ENCODE measurements around the gene SMIM44. TPM values are rescaled to one million over a fixed set of nuclear protein-coding genes. Genes with fewer than 3 reads are reported as not detected.
A peak's percentile ranks its signal among the peaks of the same experiment; 100 is the strongest.
"Not testable (repeated sequence)": the region's sequence is repeated elsewhere in the genome, so short reads cannot be mapped to it uniquely, and the experiment has no call there.

SMIM44 gene
- total and polyA plus RNA-seq, 2 donors from 2014 or later: not detected

DNA sequence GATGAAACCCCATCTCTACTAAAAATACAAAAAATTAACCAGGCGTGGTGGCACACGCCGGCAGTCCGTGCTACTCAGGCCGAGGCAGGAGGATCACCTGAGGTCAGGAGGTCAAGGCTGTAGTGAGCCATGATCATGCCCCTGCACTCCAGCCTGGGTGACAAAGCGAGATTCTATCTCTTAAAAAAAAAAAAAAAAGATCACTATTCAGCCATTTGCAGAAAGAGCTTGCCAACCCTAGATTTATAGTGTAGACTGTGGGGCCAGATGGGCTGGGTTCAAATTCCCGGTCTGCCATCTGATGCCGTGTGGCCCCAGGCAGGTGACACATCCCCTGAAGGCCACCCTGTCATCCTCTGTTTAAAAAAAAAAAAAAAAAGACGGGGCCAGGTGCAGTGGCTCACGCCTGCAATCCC is 31.8 kb downstream of the SMIM44 start:
- Histone ChIP-seq H3K9me3 (ENCODE audit: control insufficient read depth in 2 of 3, insufficient read depth in 1 of 3, low read length in 3 of 3) (no peaks in the 10 kb centered on the region), H3K27me3 (ENCODE audit: control insufficient read depth, insufficient read depth, low read length) (no peaks in the 10 kb centered on the region), H3K4me1 (ENCODE audit: control insufficient read depth in 2 of 3, insufficient read depth in 2 of 3, low read depth in 1 of 3, low read length in 3 of 3) (peaks cover 0 to 4% (median 0%) of the 10 kb centered on the region in 3 donors), H3K36me3 (ENCODE audit: control insufficient read depth in 2 of 3, insufficient read depth in 3 of 3, low read length in 3 of 3) (peaks cover 2 to 29% (median 17%) of the 10 kb centered on the region in 3 donors), H3K9ac (ENCODE audit: low read length in 3 of 3) (no peak overlapping the region), H3K4me3 (ENCODE audit: low read length in 3 of 3) (no peak overlapping the region), H3K27ac (ENCODE audit: low read depth in 2 of 2, low read length in 2 of 2) (peak overlapping the region; percentile 70 to 71)
- TF ChIP-seq, protein P1, sequence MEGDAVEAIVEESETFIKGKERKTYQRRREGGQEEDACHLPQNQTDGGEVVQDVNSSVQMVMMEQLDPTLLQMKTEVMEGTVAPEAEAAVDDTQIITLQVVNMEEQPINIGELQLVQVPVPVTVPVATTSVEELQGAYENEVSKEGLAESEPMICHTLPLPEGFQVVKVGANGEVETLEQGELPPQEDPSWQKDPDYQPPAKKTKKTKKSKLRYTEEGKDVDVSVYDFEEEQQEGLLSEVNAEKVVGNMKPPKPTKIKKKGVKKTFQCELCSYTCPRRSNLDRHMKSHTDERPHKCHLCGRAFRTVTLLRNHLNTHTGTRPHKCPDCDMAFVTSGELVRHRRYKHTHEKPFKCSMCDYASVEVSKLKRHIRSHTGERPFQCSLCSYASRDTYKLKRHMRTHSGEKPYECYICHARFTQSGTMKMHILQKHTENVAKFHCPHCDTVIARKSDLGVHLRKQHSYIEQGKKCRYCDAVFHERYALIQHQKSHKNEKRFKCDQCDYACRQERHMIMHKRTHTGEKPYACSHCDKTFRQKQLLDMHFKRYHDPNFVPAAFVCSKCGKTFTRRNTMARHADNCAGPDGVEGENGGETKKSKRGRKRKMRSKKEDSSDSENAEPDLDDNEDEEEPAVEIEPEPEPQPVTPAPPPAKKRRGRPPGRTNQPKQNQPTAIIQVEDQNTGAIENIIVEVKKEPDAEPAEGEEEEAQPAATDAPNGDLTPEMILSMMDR (IDR thresholded peaks at IDR 0.05; ENCODE audit: borderline replicate concordance, extremely low read depth, insufficient read depth): no peak
- intact Hi-C loops (cut with DNase I): no loop called here
- FAIRE-seq (no peak), DNase-seq (no peak)

DNA sequence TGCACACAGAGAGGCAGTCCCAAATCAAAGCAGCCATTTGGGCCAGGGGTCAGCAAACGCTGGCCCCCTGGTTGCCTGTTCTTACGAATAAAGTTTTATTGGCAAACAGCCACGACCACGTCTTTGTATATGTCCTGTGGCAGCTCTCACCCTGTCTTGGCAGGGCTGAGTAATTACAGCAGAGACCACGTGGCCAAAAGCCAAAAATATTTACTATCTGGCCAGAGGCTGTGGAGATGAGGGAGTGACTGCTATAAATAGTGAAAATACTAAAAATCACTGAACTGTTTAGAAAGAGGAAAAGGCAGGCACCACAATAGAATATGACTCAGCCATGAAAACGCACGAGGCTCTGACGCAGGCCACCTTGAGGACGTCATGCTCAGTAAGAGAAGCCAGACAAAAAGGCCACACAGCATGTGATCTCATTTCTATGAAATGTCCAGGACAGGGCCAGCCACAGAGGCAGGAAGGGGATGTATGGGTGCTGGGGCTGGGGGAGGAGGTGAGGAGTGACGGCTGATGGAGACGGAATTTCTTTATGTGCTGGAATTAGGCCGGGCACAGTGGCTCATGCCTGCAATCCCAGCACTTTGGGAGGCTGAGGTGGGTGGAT is 32.3 kb downstream of the SMIM44 start:
- TF ChIP-seq, protein P1 (IDR thresholded peaks at IDR 0.05; ENCODE audit: borderline replicate concordance, extremely low read depth, insufficient read depth): no peak
- DNase-seq (peak in 4 of 5 donors; percentile 67 to 92 (median 75)), FAIRE-seq (peak; percentile 81)
- Histone ChIP-seq H3K27ac (ENCODE audit: low read depth in 2 of 2, low read length in 2 of 2) (peak overlapping the region; percentile 77 to 86), H3K9me3 (ENCODE audit: control insufficient read depth in 2 of 3, insufficient read depth in 1 of 3, low read length in 3 of 3) (no peaks in the 10 kb centered on the region), H3K4me3 (ENCODE audit: low read length in 3 of 3) (no peak overlapping the region), H3K27me3 (ENCODE audit: control insufficient read depth, insufficient read depth, low read length) (no peaks in the 10 kb centered on the region), H3K4me1 (ENCODE audit: control insufficient read depth in 2 of 3, insufficient read depth in 2 of 3, low read depth in 1 of 3, low read length in 3 of 3) (peaks cover 0 to 4% (median 0%) of the 10 kb centered on the region in 3 donors), H3K9ac (ENCODE audit: low read length in 3 of 3) (no peak overlapping the region), H3K36me3 (ENCODE audit: control insufficient read depth in 2 of 3, insufficient read depth in 3 of 3, low read length in 3 of 3) (peaks cover 2 to 34% (median 19%) of the 10 kb centered on the region in 3 donors)
- intact Hi-C loops (cut with DNase I): no loop called here

DNA sequence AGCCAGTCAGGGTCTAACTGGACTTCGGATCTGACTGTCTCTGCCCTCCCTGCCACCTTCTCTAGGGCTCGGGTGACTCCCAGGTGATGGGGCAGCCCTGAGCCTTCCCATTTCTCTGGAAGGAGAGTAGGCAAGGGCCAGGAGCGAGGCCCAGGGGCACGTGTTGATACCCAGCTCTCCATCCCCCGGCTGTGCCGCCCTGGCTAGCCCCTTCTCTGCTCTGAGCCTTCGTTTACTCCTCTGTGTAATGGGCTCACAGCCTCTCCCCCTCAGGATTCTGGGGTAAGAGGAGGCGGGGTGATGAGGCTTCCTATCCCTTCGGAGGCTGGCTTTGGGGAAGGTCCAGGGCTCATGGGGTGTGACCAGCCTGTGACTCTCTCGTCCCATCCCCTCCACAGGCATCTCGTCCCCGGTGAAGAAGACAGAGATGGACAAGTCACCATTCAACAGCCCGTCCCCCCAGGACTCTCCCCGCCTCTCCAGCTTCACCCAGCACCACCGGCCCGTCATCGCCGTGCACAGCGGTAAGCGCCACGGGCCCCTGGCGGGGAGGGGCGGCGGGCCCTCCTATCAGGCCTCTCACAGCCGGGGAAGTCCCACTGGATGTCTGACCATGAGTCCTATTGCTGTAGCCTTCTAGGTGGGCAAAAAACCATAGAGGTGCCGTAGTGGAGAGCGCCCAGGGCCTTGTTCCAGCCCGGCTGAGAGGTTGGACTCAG is 34.5 kb downstream of the SMIM44 start:
- peaks cover 4 to 30% (median 18%) of the 10 kb centered on the region in 3 donors for H3K36me3 ChIP-seq (ENCODE audit: control insufficient read depth in 2 of 3, insufficient read depth in 3 of 3, low read length in 3 of 3)
- H3K9ac ChIP-seq (ENCODE audit: low read length in 3 of 3): no peak overlapping the region
- DNase-seq: no peak
- no peaks in the 10 kb centered on the region for H3K9me3 ChIP-seq (ENCODE audit: control insufficient read depth in 2 of 3, insufficient read depth in 1 of 3, low read length in 3 of 3)
- H3K27ac ChIP-seq (ENCODE audit: low read depth in 2 of 2, low read length in 2 of 2): peak overlapping the region in 1 of 2 donors; percentile 41
- FAIRE-seq: no peak
- TF ChIP-seq, protein P1 (IDR thresholded peaks at IDR 0.05; ENCODE audit: borderline replicate concordance, extremely low read depth, insufficient read depth): no peak
- no peaks in the 10 kb centered on the region for H3K27me3 ChIP-seq (ENCODE audit: control insufficient read depth, insufficient read depth, low read length)
- H3K4me1 ChIP-seq (ENCODE audit: control insufficient read depth in 2 of 3, insufficient read depth in 2 of 3, low read depth in 1 of 3, low read length in 3 of 3): peaks cover 0 to 13% (median 4%) of the 10 kb centered on the region in 3 donors
- no peak overlapping the region for H3K4me3 ChIP-seq (ENCODE audit: low read length in 3 of 3)
- intact Hi-C loops (cut with DNase I): no loop called here

DNA sequence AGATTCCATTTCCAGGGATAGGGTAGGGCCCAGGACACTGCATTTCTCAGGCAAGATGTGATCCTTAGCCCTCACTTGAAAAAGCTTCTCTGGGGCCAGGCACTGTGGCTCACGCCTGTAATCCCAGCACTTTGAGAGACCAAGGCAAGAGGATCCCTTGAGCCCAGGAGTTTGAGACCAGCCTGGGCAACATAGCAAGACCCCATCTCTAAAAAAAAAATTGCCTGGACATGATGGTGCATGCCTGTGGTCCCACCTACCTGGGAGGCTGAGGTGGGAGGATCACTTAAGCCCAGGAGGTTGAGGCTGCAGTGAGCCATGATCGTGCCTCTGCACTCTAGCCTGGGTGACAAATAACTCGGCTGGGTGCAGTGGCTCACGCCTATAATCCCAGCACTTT is 36.6 kb downstream of the SMIM44 start:
- H3K4me1 ChIP-seq (ENCODE audit: control insufficient read depth in 2 of 3, insufficient read depth in 2 of 3, low read depth in 1 of 3, low read length in 3 of 3): peaks cover 0 to 15% (median 4%) of the 10 kb centered on the region in 3 donors
- H3K9ac ChIP-seq (ENCODE audit: low read length in 3 of 3); H3K27me3 ChIP-seq (ENCODE audit: control insufficient read depth, insufficient read depth, low read length); DNase-seq; H3K9me3 ChIP-seq (ENCODE audit: control insufficient read depth in 2 of 3, insufficient read depth in 1 of 3, low read length in 3 of 3); H3K27ac ChIP-seq (ENCODE audit: low read depth in 2 of 2, low read length in 2 of 2); FAIRE-seq; intact Hi-C loops (cut with DNase I); H3K4me3 ChIP-seq (ENCODE audit: low read length in 3 of 3): not testable (repeated sequence)
- peaks cover 4 to 23% (median 8%) of the 10 kb centered on the region in 3 donors for H3K36me3 ChIP-seq (ENCODE audit: control insufficient read depth in 2 of 3, insufficient read depth in 3 of 3, low read length in 3 of 3)

Data from kidney (tissue), 14 donors.